CD4-positive, alpha-beta T cell treated with Interleukin-21 for 1 hour (primary cell): ENCODE results near the gene ZNF793.

Experiments
- DNase-seq: peaks from one replicate; pipeline ENCODE4 v3.0.0-alpha.2; 2020

Gene ZNF793

GRCh38 chr19:37506387-37507166, at the start of gene ZNF793:
Gene ZNF793, plus strand, starts transcription at chr19:37506939. Its CDS starts 16,501 bp downstream, at chr19:37523440.
- DNase-seq, result peak; percentile 90

GRCh38 chr19:37466277-37466797, 40.4 kb upstream of the ZNF793 start:
- DNase-seq, result no peak

GRCh38 chr19:37466798-37467607, 39.7 kb upstream of the ZNF793 start, which contains the start of gene ZNF569:
Gene ZNF569, minus strand, starts transcription at chr19:37467444. Its CDS starts 22,523 bp downstream, at chr19:37444921.
- DNase-seq, result peak; percentile 93

GRCh38 chr19:37467608-37468090, 39.1 kb upstream of the ZNF793 start:
- no peak for DNase-seq

GRCh38 chr19:37468961-37469777, 37.6 kb upstream of the ZNF793 start, which contains the start of gene ZNF570:
Gene ZNF570, plus strand, starts transcription at chr19:37469356. Its CDS starts 999 bp downstream, at chr19:37470355.
- DNase-seq, result peak; percentile 92

GRCh38 chr19:37470216-37470615, 36.5 kb upstream of the ZNF793 start:
- DNase-seq, result no peak

GRCh38 chr19:37472165-37472564, 34.6 kb upstream of the ZNF793 start:
- no peak for DNase-seq

GRCh38 chr19:37484406-37485168, 22.2 kb upstream of the ZNF793 start:
- DNase-seq, result no peak

- no peak for DNase-seq
Observed at GRCh38 chr19:37492213-37492612, 14.5 kb upstream of the ZNF793 start.

- no peak for DNase-seq
Observed at GRCh38 chr19:37505958-37506386, 767 bp upstream of the ZNF793 start.

GRCh38 chr19:37507167-37507464, 377 bp downstream of the ZNF793 start:
- no peak for DNase-seq

GRCh38 chr19:37511186-37511585, 4.4 kb downstream of the ZNF793 start:
- DNase-seq, result no peak

GRCh38 chr19:37511821-37512220, 5.1 kb downstream of the ZNF793 start:
- DNase-seq, result no peak

GRCh38 chr19:37513397-37513796, 6.7 kb downstream of the ZNF793 start:
- no peak for DNase-seq

- DNase-seq, result no peak
Observed at GRCh38 chr19:37519890-37520289, 13.2 kb downstream of the ZNF793 start.

GRCh38 chr19:37537391-37537947, 30.7 kb downstream of the ZNF793 start:
- DNase-seq, result no peak

GRCh38 chr19:37551129-37551993, 44.6 kb downstream of the ZNF793 start:
- DNase-seq, result peak; percentile 72

- no peak for DNase-seq
Observed at GRCh38 chr19:37563518-37563917, 56.8 kb downstream of the ZNF793 start.

GRCh38 chr19:37564624-37565369, 58.1 kb downstream of the ZNF793 start:
- no peak for DNase-seq

GRCh38 chr19:37565370-37565669, 58.6 kb downstream of the ZNF793 start:
- no peak for DNase-seq
